Neutrophil (primary cell): Measurements from ENCODE around the gene MRGPRF.
"Not testable (repeated sequence)": the region's sequence is repeated elsewhere in the genome, so short reads cannot be mapped to it uniquely, and the experiment has no call there.

Source experiments
- H3K27ac ChIP-seq: fragments of 200-600 bp; sonication (generic); 2 replicates; pipeline ENCODE4 v1.5.1; 2016; ENCODE audit warnings: mild to moderate bottlenecking, moderate library complexity
- H3K27me3 ChIP-seq: fragments of 200-600 bp; sonication (generic); 2 replicates; pipeline ENCODE4 v1.6.0; 2016; ENCODE audit warnings: mild to moderate bottlenecking
- H3K36me3 ChIP-seq: fragments of 200-600 bp; sonication (generic); 2 replicates; pipeline ENCODE4 v1.5.1; 2017
- H3K4me1 ChIP-seq, 2 experiments: fragments of 200-600 bp in 1 of 2; sonication (generic) in 1 of 2; 1 replicate in 1 of 2; 2 replicates in 1 of 2; pipeline versions ENCODE4 v1.5.1 to v1.6.1; 2013 to 2016; ENCODE audit warnings: low read depth in 1 of 2, low read length in 1 of 2, mild to moderate bottlenecking in 1 of 2, moderate library complexity in 1 of 2; ENCODE audit not compliant: control insufficient read depth in 1 of 2, insufficient read depth in 1 of 2
- H3K4me3 ChIP-seq, 2 experiments: fragments of 200-600 bp in 1 of 2; sonication (generic) in 1 of 2; 1 replicate in 1 of 2; 2 replicates in 1 of 2; pipeline ENCODE4 v1.5.1; 2013 to 2016; ENCODE audit warnings: low read depth in 1 of 2, low read length in 1 of 2, mild to moderate bottlenecking in 1 of 2, moderate library complexity in 1 of 2
- H3K9me3 ChIP-seq: fragments of 200-600 bp; sonication (generic); 2 replicates; pipeline ENCODE4 v1.5.1; 2016
- TF ChIP-seq, protein P1 (sequence below): fragments of 200-600 bp; sonication (generic); IDR thresholded peaks from 2 replicates; pipeline ENCODE4 v1.5.1; 2016; ENCODE audit warnings: antibody characterized with exemption

MRGPRF gene

DNA sequence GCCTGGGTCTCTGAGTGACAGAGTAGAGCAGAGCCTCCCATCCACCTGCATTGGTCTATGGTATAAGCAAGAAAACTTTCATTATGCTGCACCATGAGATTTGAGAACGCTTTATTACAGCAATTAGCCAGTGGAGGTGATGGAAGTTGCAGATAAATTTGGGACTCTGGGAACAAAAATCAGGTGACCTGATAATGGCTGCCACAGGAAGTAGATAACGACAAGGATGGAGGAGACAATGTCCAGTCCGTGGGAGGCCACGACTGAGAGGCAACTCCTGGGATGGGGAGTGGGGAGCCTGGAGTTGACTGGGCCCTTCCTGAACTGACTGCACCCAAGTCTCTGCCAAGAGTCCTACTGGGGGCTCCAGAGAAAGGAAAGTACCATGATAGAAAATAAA is 37.0 kb downstream of the MRGPRF start:
- no peaks in the 10 kb centered on the region for H3K9me3 ChIP-seq
- no peak overlapping the region for H3K4me3 ChIP-seq
- H3K4me1 ChIP-seq = no peaks in the 10 kb centered on the region
- TF ChIP-seq, protein P1, sequence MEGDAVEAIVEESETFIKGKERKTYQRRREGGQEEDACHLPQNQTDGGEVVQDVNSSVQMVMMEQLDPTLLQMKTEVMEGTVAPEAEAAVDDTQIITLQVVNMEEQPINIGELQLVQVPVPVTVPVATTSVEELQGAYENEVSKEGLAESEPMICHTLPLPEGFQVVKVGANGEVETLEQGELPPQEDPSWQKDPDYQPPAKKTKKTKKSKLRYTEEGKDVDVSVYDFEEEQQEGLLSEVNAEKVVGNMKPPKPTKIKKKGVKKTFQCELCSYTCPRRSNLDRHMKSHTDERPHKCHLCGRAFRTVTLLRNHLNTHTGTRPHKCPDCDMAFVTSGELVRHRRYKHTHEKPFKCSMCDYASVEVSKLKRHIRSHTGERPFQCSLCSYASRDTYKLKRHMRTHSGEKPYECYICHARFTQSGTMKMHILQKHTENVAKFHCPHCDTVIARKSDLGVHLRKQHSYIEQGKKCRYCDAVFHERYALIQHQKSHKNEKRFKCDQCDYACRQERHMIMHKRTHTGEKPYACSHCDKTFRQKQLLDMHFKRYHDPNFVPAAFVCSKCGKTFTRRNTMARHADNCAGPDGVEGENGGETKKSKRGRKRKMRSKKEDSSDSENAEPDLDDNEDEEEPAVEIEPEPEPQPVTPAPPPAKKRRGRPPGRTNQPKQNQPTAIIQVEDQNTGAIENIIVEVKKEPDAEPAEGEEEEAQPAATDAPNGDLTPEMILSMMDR = no peak
- peaks cover 38% of the 10 kb centered on the region for H3K27me3 ChIP-seq
- H3K27ac ChIP-seq = no peak overlapping the region
- H3K36me3 ChIP-seq = no peaks in the 10 kb centered on the region

DNA sequence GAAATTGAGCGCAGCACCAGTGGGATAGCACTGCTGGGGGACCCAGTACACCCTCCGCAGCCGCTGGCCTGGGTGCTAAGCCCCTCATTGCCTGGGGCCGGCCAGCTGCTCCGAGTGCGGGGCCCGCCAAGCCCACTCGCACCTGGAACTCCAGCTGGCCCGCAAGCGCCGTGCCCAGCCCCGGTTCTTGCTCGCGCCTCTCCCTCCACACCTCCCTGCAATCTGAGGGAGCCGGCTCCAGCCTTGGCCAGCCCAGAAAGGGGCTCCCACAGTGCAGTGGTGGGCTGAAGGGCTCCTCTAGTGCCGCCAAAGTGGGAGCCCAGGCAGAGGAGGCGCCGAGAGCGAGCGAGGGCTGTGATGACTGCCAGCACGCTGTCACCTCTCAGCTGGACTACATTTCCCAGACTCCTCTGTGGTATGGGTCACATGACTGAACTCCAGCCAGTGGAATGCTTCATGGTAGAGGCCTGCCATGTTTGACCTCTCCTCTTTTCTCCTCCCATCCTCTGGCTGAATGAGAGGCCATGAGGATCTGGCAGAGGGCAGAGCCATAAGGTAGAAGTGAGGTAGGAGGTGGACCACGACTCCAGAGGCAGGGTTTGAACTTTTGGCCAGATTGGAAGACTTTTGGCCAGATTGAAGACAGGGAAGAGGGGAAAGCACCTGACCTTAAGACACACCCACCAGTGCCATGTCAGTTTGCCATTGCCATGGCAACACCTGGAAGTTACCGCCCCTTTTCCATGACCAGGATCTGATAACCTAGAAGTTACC is 38.4 kb downstream of the MRGPRF start:
- Histone ChIP-seq H3K27ac (no peak overlapping the region), H3K27me3 (peaks cover 39% of the 10 kb centered on the region), H3K36me3 (no peaks in the 10 kb centered on the region), H3K4me3 (no peak overlapping the region), H3K4me1 (no peaks in the 10 kb centered on the region), H3K9me3 (no peaks in the 10 kb centered on the region)
- TF ChIP-seq, protein P1 = no peak

DNA sequence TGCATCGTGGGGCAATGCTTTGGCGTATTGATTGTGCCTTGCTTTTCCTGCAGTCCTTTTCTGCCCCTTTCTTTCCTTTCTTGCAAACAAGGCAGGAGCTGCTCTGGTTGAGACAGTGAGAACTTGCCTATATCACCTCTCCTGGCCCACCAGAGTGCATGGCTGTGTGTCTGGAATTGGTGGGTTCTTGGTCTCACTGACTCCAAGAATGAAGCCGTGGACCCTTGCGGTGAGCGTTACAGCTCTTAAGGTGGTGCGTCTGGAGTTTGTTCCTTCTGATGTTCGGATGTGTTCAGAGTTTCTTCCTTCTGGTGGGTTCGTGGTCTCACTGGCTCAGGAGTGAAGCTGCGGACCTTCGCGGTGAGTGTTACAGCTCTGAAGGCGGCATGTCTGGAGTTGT is 39.3 kb downstream of the MRGPRF start:
- not testable (repeated sequence) for H3K36me3 ChIP-seq, H3K9me3 ChIP-seq, H3K27ac ChIP-seq, H3K4me3 ChIP-seq, H3K4me1 ChIP-seq
- H3K27me3 ChIP-seq = peaks cover 35% of the 10 kb centered on the region

- H3K27ac ChIP-seq = no peak overlapping the region
- TF ChIP-seq, protein P1 = no peak
- no peaks in the 10 kb centered on the region for H3K4me1 ChIP-seq
- H3K4me3 ChIP-seq = no peak overlapping the region
- H3K9me3 ChIP-seq = no peaks in the 10 kb centered on the region
- no peaks in the 10 kb centered on the region for H3K36me3 ChIP-seq
- peaks cover 35% of the 10 kb centered on the region for H3K27me3 ChIP-seq
Observed at GRCh38 chr11:68973219-68973618, 39.8 kb downstream of the MRGPRF start.

DNA sequence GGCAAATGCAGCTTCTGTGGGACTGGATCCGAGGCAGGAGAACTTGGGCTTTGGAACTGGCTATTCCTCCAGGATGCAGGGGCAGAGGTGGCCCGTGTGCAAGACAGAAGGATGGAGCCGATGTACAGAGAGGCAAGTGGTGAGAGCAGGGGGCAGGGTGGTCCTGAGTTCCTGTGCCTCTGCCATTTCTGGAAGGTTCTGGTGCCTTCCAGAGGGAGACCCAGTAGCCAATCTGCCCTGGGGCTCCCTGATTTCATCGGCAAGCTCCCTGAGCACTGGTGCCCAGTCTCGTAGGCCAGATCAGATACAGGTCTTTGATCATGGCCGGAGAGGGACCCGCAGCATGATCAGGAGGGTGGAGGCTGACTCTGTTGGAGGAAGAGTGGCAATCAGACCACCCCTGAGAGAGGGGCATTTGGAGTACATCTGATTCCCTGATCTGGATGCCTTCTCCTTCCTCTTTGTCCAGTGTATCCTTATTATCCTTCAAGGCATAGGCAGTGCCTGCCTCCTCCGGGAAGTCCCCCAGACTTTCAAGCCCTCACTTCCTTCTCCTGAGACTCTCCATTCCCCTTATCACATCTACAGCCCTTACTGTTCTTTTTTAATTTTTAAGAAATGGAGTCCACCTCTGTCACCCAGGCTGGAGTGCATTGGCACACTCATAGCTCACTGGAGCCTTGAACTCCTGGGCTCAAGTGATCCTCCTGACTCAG is 42.0 kb downstream of the MRGPRF start:
- Histone ChIP-seq H3K27ac (no peak overlapping the region), H3K4me3 (no peak overlapping the region), H3K4me1 (no peaks in the 10 kb centered on the region), H3K36me3 (no peaks in the 10 kb centered on the region), H3K9me3 (no peaks in the 10 kb centered on the region), H3K27me3 (peaks cover 31% of the 10 kb centered on the region)
- TF ChIP-seq, protein P1 = no peak

GRCh38 chr11:68969386-68969785 is 43.7 kb downstream of the MRGPRF start:
- TF ChIP-seq, protein P1 = no peak
- Histone ChIP-seq H3K36me3 (no peaks in the 10 kb centered on the region), H3K4me3 (no peak overlapping the region), H3K27ac (no peak overlapping the region), H3K9me3 (no peaks in the 10 kb centered on the region), H3K27me3 (peaks cover 31% of the 10 kb centered on the region), H3K4me1 (no peaks in the 10 kb centered on the region)
